Subcutaneous abdominal adipose tissue (tissue), 5 donors: Measurements from ENCODE around the gene CIBAR2.

Source experiments
- H3K27ac ChIP-seq: one replicate; pipeline ENCODE4 v1.7.0; 2013; ENCODE audit warnings: low read depth, mild to moderate bottlenecking, inconsistent platforms, low read length, moderate library complexity
- H3K27me3 ChIP-seq, 5 donors: one replicate each; pipeline ENCODE4 v1.7.0; 2013; ENCODE audit warnings: low read length in 5 of 5, inconsistent platforms in 1 of 5; ENCODE audit not compliant: control insufficient read depth in 5 of 5, insufficient read depth in 4 of 5
- H3K36me3 ChIP-seq, 5 donors: one replicate each; pipeline ENCODE4 v1.7.0; 2013; ENCODE audit warnings: low read length in 5 of 5; ENCODE audit not compliant: control insufficient read depth in 5 of 5, insufficient read depth in 5 of 5
- H3K4me1 ChIP-seq, 5 donors: one replicate each; pipeline ENCODE4 v1.7.0; 2013; ENCODE audit warnings: low read length in 5 of 5, mild to moderate bottlenecking in 3 of 5, moderate library complexity in 1 of 5; ENCODE audit not compliant: control insufficient read depth in 5 of 5, insufficient read depth in 5 of 5
- H3K4me3 ChIP-seq, 5 donors: one replicate each; pipeline ENCODE4 v1.7.0; 2013; ENCODE audit warnings: low read length in 5 of 5, low read depth in 1 of 5
- H3K9ac ChIP-seq, 5 donors: one replicate each; pipeline ENCODE4 v1.7.0; 2013; ENCODE audit warnings: low read length in 5 of 5, mild to moderate bottlenecking in 4 of 5, moderate library complexity in 3 of 5
- H3K9me3 ChIP-seq, 5 donors: one replicate each; pipeline ENCODE4 v1.7.0; 2013; ENCODE audit warnings: low read length in 5 of 5; ENCODE audit not compliant: control insufficient read depth in 5 of 5
- donor health status: healthy.
- donor health status: healthy.
- donor health status: healthy.
- donor health status: healthy.
- donor health status: healthy.

The CIBAR2 gene

DNA sequence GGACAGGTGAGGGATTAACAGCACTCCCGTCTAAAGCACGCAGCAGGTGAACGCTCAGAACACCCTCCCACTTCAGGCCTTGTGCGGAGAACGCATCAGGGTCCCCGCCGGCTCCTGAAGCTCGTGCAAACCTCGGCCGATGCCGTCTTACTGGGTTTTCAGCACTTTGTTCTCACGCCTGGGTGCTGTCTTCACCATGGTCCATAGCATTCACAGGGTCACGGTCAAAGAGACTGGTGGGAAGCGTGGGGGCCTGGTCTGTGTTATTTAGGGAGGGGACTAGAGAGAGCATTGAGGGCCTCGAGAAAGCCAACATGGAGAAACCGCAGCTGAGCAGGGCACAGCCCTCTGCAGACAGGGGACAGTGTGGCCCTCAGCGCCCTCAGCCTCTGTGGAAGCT is 26.6 kb downstream of the CIBAR2 start:
- H3K4me3 ChIP-seq = no peak overlapping the region
- no peaks in the 10 kb centered on the region for H3K27me3 ChIP-seq
- peaks cover 0 to 18% (median 14%) of the 10 kb centered on the region in 5 donors for H3K4me1 ChIP-seq
- peaks cover 0 to 28% (median 2%) of the 10 kb centered on the region in 5 donors for H3K36me3 ChIP-seq
- no peak overlapping the region for H3K27ac ChIP-seq
- no peaks in the 10 kb centered on the region for H3K9me3 ChIP-seq
- H3K9ac ChIP-seq = no peak overlapping the region

DNA sequence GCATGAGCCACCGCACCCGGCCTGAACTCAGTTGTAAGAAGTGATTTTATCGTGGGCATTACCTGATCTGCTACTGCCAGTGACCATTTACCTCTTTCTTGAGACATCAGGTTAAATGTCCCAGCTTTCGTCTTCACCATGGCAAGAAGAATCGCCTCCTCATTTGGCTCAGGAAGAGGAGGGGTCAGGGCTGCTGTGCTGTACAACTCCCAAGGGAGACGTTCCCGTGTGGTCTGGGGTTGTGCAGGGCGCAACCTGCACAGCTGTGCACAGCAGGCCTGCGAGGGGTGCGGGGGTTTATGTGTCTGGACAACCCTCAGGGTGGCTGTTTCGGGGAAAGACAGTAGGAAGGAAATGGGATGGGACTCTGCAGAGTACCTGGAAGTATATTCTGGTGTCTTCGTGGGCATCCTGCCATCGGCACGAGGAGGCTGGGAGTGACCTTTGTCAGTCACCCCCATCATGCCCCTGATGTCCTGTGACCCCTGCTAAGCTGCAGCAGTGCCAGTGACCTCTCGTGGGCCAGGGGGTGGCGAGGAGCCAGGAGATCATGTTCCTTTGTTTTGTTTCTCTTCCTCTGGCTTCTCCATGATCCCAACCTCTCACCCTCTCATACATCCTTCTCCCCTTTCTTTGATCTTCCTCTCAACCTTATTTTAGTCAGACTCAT is 27.3 kb downstream of the CIBAR2 start:
- no peaks in the 10 kb centered on the region for H3K9me3 ChIP-seq
- H3K4me1 ChIP-seq = peaks cover 0 to 14% (median 9%) of the 10 kb centered on the region in 5 donors
- no peaks in the 10 kb centered on the region for H3K27me3 ChIP-seq
- peaks cover 0 to 31% (median 4%) of the 10 kb centered on the region in 5 donors for H3K36me3 ChIP-seq
- no peak overlapping the region for H3K4me3 ChIP-seq
- H3K9ac ChIP-seq = no peak overlapping the region
- no peak overlapping the region for H3K27ac ChIP-seq

DNA sequence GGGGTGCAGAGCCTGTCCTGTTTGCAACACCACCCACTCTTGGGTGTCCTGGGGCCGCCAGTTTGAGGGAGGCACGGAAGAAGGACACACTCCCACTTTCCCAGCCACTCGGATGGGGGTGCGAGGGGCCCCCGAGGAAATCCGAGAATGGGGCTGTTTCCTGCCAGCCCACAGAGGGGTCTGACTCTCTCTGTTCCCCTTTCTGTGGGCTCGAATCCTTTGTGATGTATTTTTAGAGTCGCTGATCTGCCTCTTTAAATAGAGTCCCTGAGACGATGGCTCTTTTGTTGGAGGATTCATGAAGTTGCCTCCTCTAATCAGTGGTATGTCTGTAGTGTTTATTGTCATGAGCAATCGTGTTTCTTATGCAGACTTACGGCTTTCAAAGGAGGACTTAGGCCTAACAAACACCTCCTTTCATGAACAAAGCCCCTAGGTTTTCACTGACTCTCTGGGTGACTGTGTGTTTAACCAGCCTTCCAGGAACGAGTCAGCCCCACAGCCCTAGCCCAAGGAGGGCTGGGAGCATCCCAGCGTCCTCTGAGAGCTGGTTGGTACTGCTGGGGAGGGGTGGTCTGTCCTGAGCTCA is 29.1 kb downstream of the CIBAR2 start:
- Histone ChIP-seq H3K9ac (no peak overlapping the region), H3K9me3 (no peaks in the 10 kb centered on the region), H3K36me3 (peaks cover 0 to 30% (median 15%) of the 10 kb centered on the region in 5 donors), H3K27ac (no peak overlapping the region), H3K27me3 (no peaks in the 10 kb centered on the region), H3K4me1 (peaks cover 0 to 11% (median 5%) of the 10 kb centered on the region in 5 donors), H3K4me3 (no peak overlapping the region)

DNA sequence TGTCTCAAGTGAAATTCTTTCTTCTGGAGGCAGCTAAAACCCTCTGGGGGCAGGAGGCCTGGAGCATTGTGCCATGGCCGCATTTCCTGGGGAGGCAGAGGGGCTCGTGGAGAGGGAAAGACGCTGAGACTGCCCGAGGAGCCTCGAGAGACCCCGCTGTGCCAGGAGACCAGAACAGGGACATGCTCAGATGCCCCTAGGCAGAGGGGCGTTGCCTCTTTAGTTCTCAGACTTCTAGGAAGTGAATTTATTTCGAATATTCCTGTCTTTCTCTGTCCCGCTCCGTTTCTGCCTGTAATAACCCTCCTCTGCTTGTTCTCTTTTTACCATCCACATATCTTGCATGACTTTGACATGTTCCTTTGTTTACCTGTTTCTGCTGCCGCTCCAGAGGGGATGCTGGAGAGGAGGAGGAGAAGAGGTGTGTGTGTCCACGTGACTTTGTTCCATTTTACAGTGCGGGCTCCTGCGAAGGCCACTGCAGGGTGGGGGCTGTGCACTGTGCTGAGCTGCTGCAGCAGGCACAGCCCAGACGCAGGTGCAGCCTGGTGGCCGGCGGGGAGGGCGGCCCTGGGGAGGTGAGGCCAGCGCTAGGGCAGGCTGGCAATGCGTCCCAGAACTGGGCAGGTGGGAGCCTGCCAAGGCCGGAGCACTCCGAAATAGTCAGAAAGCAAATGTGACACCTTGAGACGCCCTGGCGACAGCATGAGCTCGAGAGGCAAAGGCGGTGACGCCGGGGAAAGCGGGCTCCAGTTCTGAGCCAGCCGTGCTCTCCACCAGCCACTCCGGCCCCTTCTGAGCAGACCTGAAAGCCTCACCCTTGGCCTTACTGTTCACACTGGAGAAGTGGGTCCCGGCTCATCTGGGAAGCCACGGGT is 29.9 kb downstream of the CIBAR2 start:
- no peak overlapping the region for H3K4me3 ChIP-seq
- no peaks in the 10 kb centered on the region for H3K9me3 ChIP-seq
- H3K27ac ChIP-seq = no peak overlapping the region
- H3K4me1 ChIP-seq = peaks cover 0 to 11% (median 5%) of the 10 kb centered on the region in 5 donors
- H3K27me3 ChIP-seq = no peaks in the 10 kb centered on the region
- H3K9ac ChIP-seq = no peak overlapping the region
- H3K36me3 ChIP-seq = peaks cover 0 to 32% (median 15%) of the 10 kb centered on the region in 5 donors

DNA sequence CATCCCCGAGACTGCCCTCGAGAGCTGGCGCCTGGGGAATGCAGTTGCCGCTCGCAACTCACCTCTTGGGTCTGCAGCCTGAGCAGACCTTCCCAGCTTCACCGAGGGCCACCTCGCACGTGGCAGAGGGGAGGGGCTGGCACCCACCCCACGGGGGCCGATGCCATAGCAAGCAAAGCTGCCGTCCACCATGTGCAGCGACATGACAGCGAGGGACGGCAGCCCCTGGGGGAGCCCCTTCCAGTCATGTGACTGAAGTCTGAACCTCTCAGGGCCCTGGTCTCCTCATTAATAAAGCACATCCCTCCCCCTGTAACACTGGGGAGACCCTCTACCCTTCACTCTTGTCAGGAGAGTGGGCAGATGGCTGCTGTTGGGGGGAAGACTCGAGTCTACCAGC is 30.5 kb downstream of the CIBAR2 start:
- Histone ChIP-seq H3K9me3 (no peaks in the 10 kb centered on the region), H3K9ac (no peak overlapping the region), H3K4me3 (no peak overlapping the region), H3K27ac (no peak overlapping the region), H3K36me3 (peaks cover 0 to 38% (median 15%) of the 10 kb centered on the region in 5 donors), H3K4me1 (peaks cover 0 to 9% (median 5%) of the 10 kb centered on the region in 5 donors), H3K27me3 (no peaks in the 10 kb centered on the region)

DNA sequence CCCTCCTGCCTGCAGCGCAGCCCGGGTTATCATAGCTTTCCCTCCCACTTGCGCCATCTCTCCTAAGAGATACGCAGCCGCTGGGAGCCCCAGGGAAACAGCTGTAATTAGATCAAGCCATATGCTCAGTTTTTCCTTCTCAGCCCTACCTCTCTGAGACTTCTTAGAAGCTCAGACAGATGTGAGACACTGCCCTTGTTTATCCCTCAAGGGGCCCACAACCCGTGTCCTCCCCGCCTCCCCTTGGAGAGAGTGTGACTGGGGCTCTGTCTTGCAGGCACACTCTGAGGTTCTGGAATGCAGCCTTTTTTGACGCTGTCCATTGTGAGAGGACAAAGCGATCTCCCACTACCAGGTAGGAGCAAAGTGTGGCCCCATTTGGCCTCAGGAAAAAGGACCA is 31.2 kb downstream of the CIBAR2 start:
- H3K9me3 ChIP-seq = no peaks in the 10 kb centered on the region
- no peak overlapping the region for H3K9ac ChIP-seq
- peaks cover 0 to 38% (median 17%) of the 10 kb centered on the region in 5 donors for H3K36me3 ChIP-seq
- no peak overlapping the region for H3K4me3 ChIP-seq
- no peak overlapping the region for H3K27ac ChIP-seq
- no peaks in the 10 kb centered on the region for H3K27me3 ChIP-seq
- peaks cover 0 to 6% (median 5%) of the 10 kb centered on the region in 5 donors for H3K4me1 ChIP-seq

DNA sequence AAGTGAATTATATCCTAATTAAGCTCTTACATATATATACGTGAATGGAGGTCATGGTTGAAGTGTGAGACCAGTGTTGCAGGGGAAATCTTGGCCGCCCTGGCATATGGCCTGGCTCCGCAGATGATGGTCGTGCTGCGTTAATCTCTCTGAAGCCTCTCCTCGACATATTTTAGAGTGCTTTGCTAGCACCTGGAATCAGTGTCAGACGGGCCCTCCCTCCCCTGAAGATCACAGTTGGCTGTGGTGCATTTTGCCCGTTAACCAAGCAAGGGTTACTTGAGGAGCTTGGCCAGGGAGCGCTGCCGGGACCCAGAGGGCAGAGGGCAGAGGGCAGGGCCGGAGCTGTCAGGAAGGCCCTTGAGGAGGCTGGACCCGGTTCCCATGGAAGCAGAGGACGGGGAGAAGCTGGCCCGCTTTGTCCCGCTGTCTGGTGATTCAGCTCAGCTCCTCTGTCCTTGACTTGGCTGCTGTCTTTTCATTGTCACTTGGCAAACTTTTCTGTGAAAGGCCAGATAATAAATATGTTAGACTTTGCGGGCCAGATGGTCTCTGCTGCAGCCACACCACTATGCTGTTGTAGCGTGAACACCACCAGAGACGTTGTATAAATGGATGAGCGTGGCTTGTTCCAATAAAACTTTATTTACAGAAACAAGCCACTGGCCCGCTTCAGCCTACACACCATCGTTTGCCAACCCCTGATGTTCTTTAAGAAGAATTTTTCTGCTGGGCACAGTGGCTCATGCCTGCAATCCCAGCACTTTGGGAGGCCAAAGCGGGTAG is 32.3 kb downstream of the CIBAR2 start:
- H3K36me3 ChIP-seq = peaks cover 0 to 45% (median 17%) of the 10 kb centered on the region in 5 donors
- H3K4me1 ChIP-seq = peaks cover 0 to 6% (median 5%) of the 10 kb centered on the region in 5 donors
- no peaks in the 10 kb centered on the region for H3K27me3 ChIP-seq
- no peak overlapping the region for H3K27ac ChIP-seq
- no peaks in the 10 kb centered on the region for H3K9me3 ChIP-seq
- no peak overlapping the region for H3K9ac ChIP-seq
- no peak overlapping the region for H3K4me3 ChIP-seq

DNA sequence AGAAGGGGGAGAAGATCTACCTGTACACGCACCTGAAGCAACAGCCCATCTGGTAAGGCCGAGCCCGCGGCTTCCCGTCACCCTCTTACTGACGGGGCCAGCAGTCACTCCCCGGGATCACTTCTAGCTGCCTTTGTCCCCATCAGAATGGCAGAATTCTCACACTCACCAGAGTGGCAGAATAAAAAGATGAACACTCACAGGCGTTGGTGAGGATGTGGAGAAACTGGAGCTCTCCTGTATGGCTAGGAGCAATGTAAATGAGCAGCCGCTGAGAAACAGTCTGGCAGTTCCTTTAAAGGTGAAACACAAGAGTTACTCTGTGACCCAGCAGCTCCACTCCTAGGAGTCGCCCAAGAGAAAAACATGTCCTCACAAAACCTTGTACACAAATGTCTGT is 33.3 kb downstream of the CIBAR2 start:
- H3K9ac ChIP-seq = no peak overlapping the region
- H3K27ac ChIP-seq = no peak overlapping the region
- H3K9me3 ChIP-seq = no peaks in the 10 kb centered on the region
- H3K36me3 ChIP-seq = peaks cover 0 to 45% (median 17%) of the 10 kb centered on the region in 5 donors
- H3K27me3 ChIP-seq = no peaks in the 10 kb centered on the region
- H3K4me1 ChIP-seq = peaks cover 0 to 6% (median 5%) of the 10 kb centered on the region in 5 donors
- no peak overlapping the region for H3K4me3 ChIP-seq

DNA sequence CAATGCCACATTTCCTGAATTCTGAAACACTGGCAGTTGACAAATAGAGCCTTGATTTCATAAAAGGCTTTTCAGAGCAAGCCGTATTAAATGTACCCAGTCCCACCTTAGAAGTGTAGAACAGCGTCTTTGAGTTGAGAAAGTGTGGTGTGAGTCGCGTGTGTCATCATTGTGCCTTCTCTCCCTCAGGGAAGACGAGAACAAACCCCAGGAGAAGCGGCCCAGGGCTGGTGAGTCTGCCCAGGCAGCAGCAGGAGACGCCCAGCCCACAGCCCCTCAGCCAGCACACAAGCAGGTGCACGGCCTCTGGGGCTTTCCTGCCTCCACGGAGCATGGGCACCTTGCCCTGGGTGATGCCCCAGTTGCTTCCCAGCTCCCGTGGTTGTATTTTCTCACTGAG is 34.0 kb downstream of the CIBAR2 start:
- Histone ChIP-seq H3K9ac (no peak overlapping the region), H3K9me3 (no peaks in the 10 kb centered on the region), H3K27me3 (no peaks in the 10 kb centered on the region), H3K4me1 (peaks cover 0 to 5% (median under 1%) of the 10 kb centered on the region in 5 donors), H3K27ac (no peak overlapping the region), H3K36me3 (peaks cover 0 to 50% (median 17%) of the 10 kb centered on the region in 5 donors), H3K4me3 (no peak overlapping the region)
